AG09309 (cell line): ENCODE results near the gene SENP6.

Experiments
- DNase-seq: peaks from one replicate; pipeline ENCODE4 v3.0.0-alpha.2; 2010; ENCODE audit warnings: low read depth
- H3K4me3 ChIP-seq: 2 replicates; pipeline ENCODE4 v1.5.1; 2011; ENCODE audit warnings: mild to moderate bottlenecking, low read depth, low read length, moderate library complexity; ENCODE audit not compliant: control insufficient read depth
- CTCF ChIP-seq: IDR thresholded peaks from 2 replicates; pipeline ENCODE4 v1.5.1; 2011; ENCODE audit warnings: mild to moderate bottlenecking, low read depth, low read length, inconsistent platforms; ENCODE audit not compliant: insufficient read depth, control insufficient read depth; ENCODE audit errors: missing control alignments

The SENP6 gene

GRCh38 chr6:75766387-75766786 is 164.7 kb downstream of the SENP6 start:
- H3K4me3 ChIP-seq = no peak overlapping the region
- no peak for TF ChIP-seq CTCF
- no peak for DNase-seq
